OCI-LY7 (cell line): Measurements from ENCODE around the gene MRPS27. TPM values are rescaled to one million over a fixed set of nuclear protein-coding genes. Genes with fewer than 3 reads are reported as not detected.

ENCODE experiments used
- BruUV-seq: library from RNA; stranded (reverse); fragments of 400-500 nt; replicated peaks from 2 replicates; lab custom pipeline; 2021; lab: Mats Ljungman, UMichigan
- CTCF ChIA-PET: fragments of 300-600 bp; sonication (Branson Sonifier 250); formaldehyde crosslinking; loops from one replicate; lab custom pipeline; 2022; ENCODE audit warnings: antibody characterized with exemption; ENCODE audit not compliant: unreplicated experiment; lab: Charles Lee
- POLR2A ChIA-PET: fragments of 300-600 bp; sonication (Branson Sonifier 250); formaldehyde crosslinking; loops from one replicate; lab custom pipeline; 2022; ENCODE audit warnings: antibody characterized with exemption; lab: Charles Lee
- DNase-seq: peaks from one replicate; pipeline ENCODE4 v3.0.0-alpha.2; 2015; ENCODE audit warnings: low spot score
- H2AFZ ChIP-seq: fragments of 200-600 bp; sonication (generic), shearing (Covaris generic); 2 replicates; pipeline ENCODE4 v1.6.1; 2014; ENCODE audit warnings: mild to moderate bottlenecking, antibody characterized with exemption, low read length, moderate library complexity
- H3K27ac ChIP-seq: fragments of 200-600 bp; sonication (generic); 2 replicates; pipeline ENCODE4 v1.5.1; 2014; ENCODE audit warnings: mixed run types, low read depth, mild to moderate bottlenecking, moderate library complexity, low read length, inconsistent platforms; ENCODE audit not compliant: poor library complexity, severe bottlenecking
- H3K36me3 ChIP-seq: fragments of 200-600 bp; sonication (generic); 2 replicates; pipeline ENCODE4 v1.6.1; 2014; ENCODE audit warnings: mild to moderate bottlenecking, antibody characterized with exemption, low read length, moderate library complexity, mixed read lengths; ENCODE audit not compliant: insufficient read depth
- H3K4me1 ChIP-seq: fragments of 200-600 bp; sonication (generic); 2 replicates; pipeline ENCODE4 v1.5.1; 2014; ENCODE audit warnings: mild to moderate bottlenecking, low read length; ENCODE audit not compliant: insufficient read depth, poor library complexity, severe bottlenecking
- H3K4me2 ChIP-seq: fragments of 200-600 bp; sonication (generic); 2 replicates; pipeline ENCODE4 v1.6.1; 2014; ENCODE audit warnings: mild to moderate bottlenecking, low read length
- H3K4me3 ChIP-seq: fragments of 200-600 bp; sonication (generic); 2 replicates; pipeline ENCODE4 v1.5.1; 2014; ENCODE audit warnings: mild to moderate bottlenecking, low read depth, low read length; ENCODE audit not compliant: poor library complexity, severe bottlenecking
- H3K79me2 ChIP-seq: fragments of 200-600 bp; sonication (generic); 2 replicates; pipeline ENCODE4 v1.6.1; 2016; ENCODE audit warnings: low read depth, mild to moderate bottlenecking, low read length, moderate library complexity, mixed read lengths; ENCODE audit not compliant: insufficient read depth
- H3K9me2 ChIP-seq: fragments of 200-600 bp; sonication (generic); 2 replicates; pipeline ENCODE4 v1.6.1; 2016; ENCODE audit warnings: mild to moderate bottlenecking, low read length, mixed read lengths; ENCODE audit not compliant: insufficient read depth
- H3K9me3 ChIP-seq: fragments of 200-600 bp; sonication (generic); 2 replicates; pipeline ENCODE4 v1.6.1; 2014; ENCODE audit warnings: mild to moderate bottlenecking, mixed run types, low read length, mixed read lengths
- H4K20me1 ChIP-seq: fragments of 200-600 bp; sonication (generic); 2 replicates; pipeline ENCODE4 v1.6.1; 2014; ENCODE audit warnings: mild to moderate bottlenecking, antibody characterized with exemption, low read length, moderate library complexity, mixed read lengths; ENCODE audit not compliant: insufficient read depth
- EZH2phosphoT487 ChIP-seq: fragments of 200-600 bp; sonication (generic); IDR thresholded peaks from 2 replicates; pipeline ENCODE4 v1.6.1; 2018; ENCODE audit warnings: low read depth, borderline replicate concordance, mild to moderate bottlenecking, mixed run types, antibody characterized with exemption, low read length, moderate library complexity, mixed read lengths
- intact Hi-C: fragments of 100-400 bp; cut with micrococcal nuclease; formaldehyde crosslinking; loops from one replicate; pipeline ENCODE4 v1.10.0; 2022; ENCODE audit not compliant: unreplicated experiment
- total RNA-seq, 2 experiments: library from RNA; depleted of rRNA in 1 of 2; stranded (reverse); fragments of >200 nt in 1 of 2; shearing (Covaris generic) in 1 of 2; gene quantifications; 2 replicates each; pipeline ENCODE4 v1.2.3, GENCODE V29; 2014 to 2022
- TF ChIP-seq, protein P1 (sequence below): fragments of 200-600 bp; sonication (generic); conservative IDR thresholded peaks from 2 replicates; pipeline ENCODE4 v1.5.1; 2014; ENCODE audit warnings: mild to moderate bottlenecking, antibody characterized with exemption, low read length, moderate library complexity, mixed read lengths

Gene MRPS27
- total RNA-seq, 2 experiments from 2014 or later: 62.6 to 70.9 TPM

DNA sequence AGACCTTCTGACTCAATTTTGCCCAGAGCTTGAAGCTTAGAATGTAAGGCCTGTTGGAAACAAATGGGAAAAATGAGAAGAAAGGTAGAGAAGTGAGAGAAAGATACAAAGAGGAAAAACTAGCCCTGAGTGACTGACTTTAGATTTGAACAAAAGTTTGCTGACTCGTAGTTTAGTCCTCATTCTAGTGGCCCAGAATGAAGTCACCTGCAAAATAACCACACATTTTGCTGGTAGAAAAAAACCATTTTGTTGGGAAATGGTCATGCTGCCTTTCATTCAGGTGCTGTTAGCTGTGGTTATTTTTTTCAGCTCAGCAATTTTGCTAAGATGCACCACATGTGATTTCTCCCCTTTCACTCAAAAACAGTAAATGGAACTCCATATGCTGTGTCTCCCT, 98.9 kb downstream of the MRPS27 start:
- H3K9me3 ChIP-seq: no peaks in the 10 kb centered on the region
- H3K79me2 ChIP-seq: no peaks in the 10 kb centered on the region
- no peaks in the 10 kb centered on the region for H3K4me1 ChIP-seq
- H3K9me2 ChIP-seq: no peaks in the 10 kb centered on the region
- no peak for TF ChIP-seq EZH2phosphoT487
- TF ChIP-seq, protein P1, sequence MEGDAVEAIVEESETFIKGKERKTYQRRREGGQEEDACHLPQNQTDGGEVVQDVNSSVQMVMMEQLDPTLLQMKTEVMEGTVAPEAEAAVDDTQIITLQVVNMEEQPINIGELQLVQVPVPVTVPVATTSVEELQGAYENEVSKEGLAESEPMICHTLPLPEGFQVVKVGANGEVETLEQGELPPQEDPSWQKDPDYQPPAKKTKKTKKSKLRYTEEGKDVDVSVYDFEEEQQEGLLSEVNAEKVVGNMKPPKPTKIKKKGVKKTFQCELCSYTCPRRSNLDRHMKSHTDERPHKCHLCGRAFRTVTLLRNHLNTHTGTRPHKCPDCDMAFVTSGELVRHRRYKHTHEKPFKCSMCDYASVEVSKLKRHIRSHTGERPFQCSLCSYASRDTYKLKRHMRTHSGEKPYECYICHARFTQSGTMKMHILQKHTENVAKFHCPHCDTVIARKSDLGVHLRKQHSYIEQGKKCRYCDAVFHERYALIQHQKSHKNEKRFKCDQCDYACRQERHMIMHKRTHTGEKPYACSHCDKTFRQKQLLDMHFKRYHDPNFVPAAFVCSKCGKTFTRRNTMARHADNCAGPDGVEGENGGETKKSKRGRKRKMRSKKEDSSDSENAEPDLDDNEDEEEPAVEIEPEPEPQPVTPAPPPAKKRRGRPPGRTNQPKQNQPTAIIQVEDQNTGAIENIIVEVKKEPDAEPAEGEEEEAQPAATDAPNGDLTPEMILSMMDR: no peak
- H3K36me3 ChIP-seq: peaks cover 100% of the 10 kb centered on the region
- no TSS peak for BruUV-seq
- CTCF ChIA-PET: no interaction called here
- H3K4me2 ChIP-seq: no peak overlapping the region
- POLR2A ChIA-PET: interaction anchor here (0.6 kb wide), 1 partner anchor 529 kb away, joined by 5 read pairs; no protein-coding TSS in a partner anchor
- no peak overlapping the region for H3K4me3 ChIP-seq
- no peak overlapping the region for H3K27ac ChIP-seq
- intact Hi-C loops: no loop called here
- no peaks in the 10 kb centered on the region for H4K20me1 ChIP-seq
- H2AFZ ChIP-seq: no peak overlapping the region
- DNase-seq: no peak

DNA sequence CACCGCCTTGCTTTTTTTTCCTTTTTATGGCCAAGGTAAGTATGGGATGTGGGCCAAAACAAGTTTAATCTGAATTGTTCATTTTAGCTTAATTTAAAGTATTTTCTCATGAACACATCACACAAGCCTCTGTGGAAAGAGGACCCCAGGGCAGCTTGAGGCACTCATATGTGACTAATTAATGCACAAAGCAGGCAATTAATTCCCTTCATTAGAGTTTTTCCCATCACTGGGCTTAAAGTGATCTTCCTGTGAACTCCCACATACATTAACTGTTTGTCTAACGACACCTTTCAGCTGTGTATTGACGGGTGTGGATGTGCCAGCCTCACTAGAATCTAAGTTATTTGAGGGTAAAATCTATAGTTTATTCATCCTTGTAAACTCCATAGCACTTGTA, 103.3 kb downstream of the MRPS27 start:
- Histone ChIP-seq H3K79me2 (no peaks in the 10 kb centered on the region), H3K4me2 (no peak overlapping the region), H3K4me3 (no peak overlapping the region), H3K36me3 (peaks cover 69% of the 10 kb centered on the region), H3K4me1 (no peaks in the 10 kb centered on the region), H2AFZ (no peak overlapping the region), H3K9me2 (no peaks in the 10 kb centered on the region), H3K27ac (no peak overlapping the region), H4K20me1 (no peaks in the 10 kb centered on the region), H3K9me3 (no peaks in the 10 kb centered on the region)
- POLR2A ChIA-PET: interaction anchor here (0.7 to 0.9 kb wide), 2 partner anchors 13 to 26 kb away, joined by 3 to 4 read pairs; no protein-coding TSS in a partner anchor
- intact Hi-C loops: no loop called here
- no TSS peak for BruUV-seq
- no peak for TF ChIP-seq EZH2phosphoT487
- TF ChIP-seq, protein P1: no peak
- CTCF ChIA-PET: no interaction called here
- DNase-seq: no peak

DNA sequence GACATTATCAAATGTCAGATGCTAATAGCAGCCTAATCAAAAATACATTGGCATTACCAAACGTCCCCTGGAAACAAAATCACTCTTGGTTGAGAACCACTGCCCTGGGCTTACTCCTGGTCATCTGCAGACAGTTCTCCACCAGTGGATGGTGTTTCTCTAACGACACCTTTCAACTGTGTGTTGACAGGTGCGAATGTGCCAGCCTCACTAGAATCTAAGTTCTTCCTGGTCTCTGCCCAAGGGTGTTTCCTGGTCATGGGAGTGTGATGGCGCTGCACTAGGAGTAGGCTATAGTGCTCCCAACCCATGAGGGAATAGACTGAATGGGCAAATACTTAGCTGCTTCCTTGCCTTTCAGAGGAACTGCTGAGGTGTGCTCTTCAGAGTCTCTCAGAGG, 105.9 kb downstream of the MRPS27 start:
- ChIA-PET CTCF (no interaction called here), POLR2A (interaction anchor here (1.4 kb wide), 1 partner anchor 94 kb away, joined by 3 read pairs; no protein-coding TSS in a partner anchor)
- intact Hi-C loops: no loop called here
- Histone ChIP-seq H3K79me2 (no peaks in the 10 kb centered on the region), H4K20me1 (no peaks in the 10 kb centered on the region), H3K9me2 (no peaks in the 10 kb centered on the region), H2AFZ (no peak overlapping the region), H3K9me3 (no peaks in the 10 kb centered on the region), H3K36me3 (peaks cover 43% of the 10 kb centered on the region), H3K27ac (no peak overlapping the region), H3K4me3 (no peak overlapping the region), H3K4me2 (no peak overlapping the region), H3K4me1 (no peaks in the 10 kb centered on the region)
- no TSS peak for BruUV-seq
- no peak for DNase-seq
- TF ChIP-seq, protein P1: no peak
- no peak for TF ChIP-seq EZH2phosphoT487
